Measurements from ENCODE around the gene BRCA1.
A peak's percentile ranks its signal among the peaks of the same experiment; 100 is the strongest.

The BRCA1 gene

GRCh38 chr17:43011728-43012472, 113.3 kb downstream of the BRCA1 start:
- ATAC-seq = no peak
- no peak for TF ChIP-seq ISL1 (CRISPR knock-in tag; IDR thresholded peaks at IDR 0.05)
- TF ChIP-seq ZNF8 (CRISPR knock-in tag; IDR thresholded peaks at IDR 0.05) = no peak
- no peak for TF ChIP-seq GLIS3 (CRISPR knock-in tag; IDR thresholded peaks at IDR 0.05)
- no peak for TF ChIP-seq TCF4 (CRISPR knock-in tag; IDR thresholded peaks at IDR 0.05; ENCODE audit: borderline replicate concordance)

GRCh38 chr17:43010667-43011308, 114.4 kb downstream of the BRCA1 start:
- TF ChIP-seq CSDC2 (CRISPR knock-in tag; IDR thresholded peaks at IDR 0.05) (no peak), ARNTL (CRISPR knock-in tag; IDR thresholded peaks at IDR 0.05; ENCODE audit: borderline replicate concordance, low read depth) (no peak), ZNF8 (CRISPR knock-in tag; IDR thresholded peaks at IDR 0.05) (no peak), ZFP3 (CRISPR knock-in tag; IDR thresholded peaks at IDR 0.05) (no peak), ZNF565 (CRISPR knock-in tag; conservative IDR thresholded peaks at IDR 0.05; ENCODE audit: low read depth) (no peak), RARB (CRISPR knock-in tag; IDR thresholded peaks at IDR 0.05) (no peak), TOX (CRISPR knock-in tag; IDR thresholded peaks at IDR 0.05; ENCODE audit: borderline replicate concordance) (no peak), POU6F1 (CRISPR knock-in tag; IDR thresholded peaks at IDR 0.05; ENCODE audit: borderline replicate concordance, low read depth) (no peak), GLIS3 (CRISPR knock-in tag; IDR thresholded peaks at IDR 0.05) (no peak), OSR1 (CRISPR knock-in tag; IDR thresholded peaks at IDR 0.05) (no peak), ZNF70 (CRISPR knock-in tag; IDR thresholded peaks at IDR 0.05) (no peak), PATZ1 (CRISPR knock-in tag; IDR thresholded peaks at IDR 0.05; ENCODE audit: borderline replicate concordance) (no peak), TCF4 (CRISPR knock-in tag; IDR thresholded peaks at IDR 0.05; ENCODE audit: borderline replicate concordance) (no peak), ZC3H10 (CRISPR knock-in tag; IDR thresholded peaks at IDR 0.05) (no peak), ISL1 (CRISPR knock-in tag; IDR thresholded peaks at IDR 0.05) (no peak), TSHZ2 (CRISPR knock-in tag; IDR thresholded peaks at IDR 0.05) (no peak)

GRCh38 chr17:43006639-43007551, 118.3 kb downstream of the BRCA1 start, which contains the start of gene IFI35:
Gene IFI35, plus strand, starts transcription at chr17:43006784. Its CDS starts 164 bp downstream, at chr17:43006948.
- peak; percentile 82 for ATAC-seq
- TF ChIP-seq BACH2 (CRISPR knock-in tag; IDR thresholded peaks at IDR 0.05; ENCODE audit: borderline replicate concordance) (no peak), ZNF565 (CRISPR knock-in tag; conservative IDR thresholded peaks at IDR 0.05; ENCODE audit: low read depth) (no peak), ZFP3 (CRISPR knock-in tag; IDR thresholded peaks at IDR 0.05) (no peak), ZNF8 (CRISPR knock-in tag; IDR thresholded peaks at IDR 0.05) (no peak), ZFP30 (CRISPR knock-in tag; IDR thresholded peaks at IDR 0.05) (no peak), ZC3H10 (CRISPR knock-in tag; IDR thresholded peaks at IDR 0.05) (no peak), TCF4 (CRISPR knock-in tag; IDR thresholded peaks at IDR 0.05; ENCODE audit: borderline replicate concordance) (no peak), PATZ1 (CRISPR knock-in tag; IDR thresholded peaks at IDR 0.05; ENCODE audit: borderline replicate concordance) (no peak), SNAI2 (CRISPR knock-in tag; IDR thresholded peaks at IDR 0.05) (no peak)

More at GRCh38 chr17:43010667-43011308, 114.4 kb downstream of the BRCA1 start:
- no peak for ATAC-seq
